HG02938 (cell line): ENCODE data around the gene OR51D1.

Experiments used
- ATAC-seq: cut with Tn5 transposase; IDR thresholded peaks from one replicate; pipeline ENCODE4 v1.9.1; 2021; ENCODE audit warnings: mild to moderate bottlenecking, moderate library complexity; ENCODE audit not compliant: unreplicated experiment

OR51D1 gene

GRCh38 chr11:4644233-4644632 is 7.0 kb downstream of the OR51D1 start:
- ATAC-seq, result no peak

GRCh38 chr11:4645974-4646373 is 8.7 kb downstream of the OR51D1 start:
- ATAC-seq, result no peak

GRCh38 chr11:4647766-4648165 is 10.5 kb downstream of the OR51D1 start:
- no peak for ATAC-seq

GRCh38 chr11:4654635-4655369 is 17.5 kb downstream of the OR51D1 start:
- ATAC-seq, result no peak

GRCh38 chr11:4658629-4659445 is 21.6 kb downstream of the OR51D1 start:
- ATAC-seq, result no peak

- ATAC-seq, result no peak
These were observed 25.6 kb downstream of the OR51D1 start for GRCh38 chr11:4662876-4663275.

- ATAC-seq, result no peak
These were observed 26.9 kb downstream of the OR51D1 start for GRCh38 chr11:4664183-4664582.

- no peak for ATAC-seq
These were observed 27.5 kb downstream of the OR51D1 start for GRCh38 chr11:4664786-4665185.

GRCh38 chr11:4665424-4665823 is 28.1 kb downstream of the OR51D1 start:
- no peak for ATAC-seq

GRCh38 chr11:4671741-4672140 is 34.5 kb downstream of the OR51D1 start:
- ATAC-seq, result no peak

- ATAC-seq, result no peak
These were observed 35.2 kb downstream of the OR51D1 start for GRCh38 chr11:4672470-4672869.

GRCh38 chr11:4673781-4674180 is 36.5 kb downstream of the OR51D1 start:
- ATAC-seq, result no peak

GRCh38 chr11:4677948-4678347 is 40.7 kb downstream of the OR51D1 start:
- no peak for ATAC-seq

- ATAC-seq, result no peak
These were observed 43.1 kb downstream of the OR51D1 start for GRCh38 chr11:4680341-4680740.

- ATAC-seq, result no peak
These were observed 45.5 kb downstream of the OR51D1 start for GRCh38 chr11:4682623-4683419.

GRCh38 chr11:4684631-4685285 is 47.5 kb downstream of the OR51D1 start:
- ATAC-seq, result no peak
